ENCODE data around the gene SUPT3H. TPM values are rescaled to one million over a fixed set of nuclear protein-coding genes. Genes with fewer than 3 reads are reported as not detected.

The SUPT3H gene
- total and polyA plus RNA-seq, 4 donors, result 0.85 to 4.8 (median 2.4) TPM

DNA sequence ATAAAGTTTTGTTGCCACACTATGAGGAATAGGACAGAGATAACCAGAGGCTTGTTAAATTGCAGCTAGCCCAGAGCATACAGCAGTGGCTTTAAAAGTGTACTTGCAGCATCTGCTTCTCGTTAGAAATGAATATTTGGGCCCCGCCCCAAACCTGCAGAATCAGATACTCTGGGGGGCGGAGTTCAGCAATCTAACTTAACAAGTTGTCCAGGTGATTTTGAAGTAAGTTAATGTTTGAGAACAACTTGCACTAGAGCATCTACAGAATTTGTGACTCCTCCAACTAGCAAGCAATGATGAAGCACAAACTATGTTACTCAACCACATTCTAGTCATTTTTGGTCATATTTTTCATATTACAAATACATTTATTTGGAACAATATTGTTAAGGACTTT, 10.6 kb upstream of the SUPT3H start (continued):
- TF ChIP-seq MAX (IDR thresholded peaks at IDR 0.05) (no peak), RXRA (IDR thresholded peaks at IDR 0.05) (no peak), JUND (IDR thresholded peaks at IDR 0.05) (no peak), EGR1 (IDR thresholded peaks at IDR 0.05; ENCODE audit: low read depth in 2 of 2) (no peak)
- TF ChIP-seq, protein P1, sequence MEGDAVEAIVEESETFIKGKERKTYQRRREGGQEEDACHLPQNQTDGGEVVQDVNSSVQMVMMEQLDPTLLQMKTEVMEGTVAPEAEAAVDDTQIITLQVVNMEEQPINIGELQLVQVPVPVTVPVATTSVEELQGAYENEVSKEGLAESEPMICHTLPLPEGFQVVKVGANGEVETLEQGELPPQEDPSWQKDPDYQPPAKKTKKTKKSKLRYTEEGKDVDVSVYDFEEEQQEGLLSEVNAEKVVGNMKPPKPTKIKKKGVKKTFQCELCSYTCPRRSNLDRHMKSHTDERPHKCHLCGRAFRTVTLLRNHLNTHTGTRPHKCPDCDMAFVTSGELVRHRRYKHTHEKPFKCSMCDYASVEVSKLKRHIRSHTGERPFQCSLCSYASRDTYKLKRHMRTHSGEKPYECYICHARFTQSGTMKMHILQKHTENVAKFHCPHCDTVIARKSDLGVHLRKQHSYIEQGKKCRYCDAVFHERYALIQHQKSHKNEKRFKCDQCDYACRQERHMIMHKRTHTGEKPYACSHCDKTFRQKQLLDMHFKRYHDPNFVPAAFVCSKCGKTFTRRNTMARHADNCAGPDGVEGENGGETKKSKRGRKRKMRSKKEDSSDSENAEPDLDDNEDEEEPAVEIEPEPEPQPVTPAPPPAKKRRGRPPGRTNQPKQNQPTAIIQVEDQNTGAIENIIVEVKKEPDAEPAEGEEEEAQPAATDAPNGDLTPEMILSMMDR (IDR thresholded peaks at IDR 0.05; ENCODE audit: low read depth, low read length, missing input control), result no peak

- Histone ChIP-seq H3K27ac (ENCODE audit: low read depth in 1 of 2, low read length in 2 of 2) (no peak overlapping the region), H3K27me3 (ENCODE audit: control insufficient read depth in 4 of 4, insufficient read depth in 4 of 4, low read length in 3 of 4) (no peaks in the 10 kb centered on the region), H3K4me1 (ENCODE audit: control insufficient read depth in 4 of 4, insufficient read depth in 4 of 4, low read length in 3 of 4) (no peaks in the 10 kb centered on the region), H3K9ac (ENCODE audit: low read depth in 1 of 2, low read length in 2 of 2) (no peak overlapping the region), H3K36me3 (ENCODE audit: control insufficient read depth in 4 of 4, insufficient read depth in 3 of 4, low read depth in 1 of 4, low read length in 3 of 4) (no peaks in the 10 kb centered on the region), H3K4me3 (ENCODE audit: low read depth in 1 of 3, low read length in 3 of 3) (no peak overlapping the region), H3K9me3 (ENCODE audit: control insufficient read depth in 4 of 4, low read length in 3 of 4) (no peaks in the 10 kb centered on the region)
- no peak for DNase-seq (ENCODE audit: low spot score)
- TF ChIP-seq HNF4A (conservative IDR thresholded peaks at IDR 0.05) (no peak), MAX (IDR thresholded peaks at IDR 0.05) (no peak), EGR1 (IDR thresholded peaks at IDR 0.05; ENCODE audit: low read depth in 2 of 2) (no peak), YY1 (IDR thresholded peaks at IDR 0.05) (no peak), FOXA1 (IDR thresholded peaks at IDR 0.05) (no peak), FOXA2 (IDR thresholded peaks at IDR 0.05) (no peak), JUND (IDR thresholded peaks at IDR 0.05) (no peak)
- TF ChIP-seq, protein P2, sequence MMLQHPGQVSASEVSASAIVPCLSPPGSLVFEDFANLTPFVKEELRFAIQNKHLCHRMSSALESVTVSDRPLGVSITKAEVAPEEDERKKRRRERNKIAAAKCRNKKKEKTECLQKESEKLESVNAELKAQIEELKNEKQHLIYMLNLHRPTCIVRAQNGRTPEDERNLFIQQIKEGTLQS (IDR thresholded peaks at IDR 0.05), result no peak
- TF ChIP-seq, protein P1 (IDR thresholded peaks at IDR 0.05; ENCODE audit: low read depth, low read length, missing input control), result no peak
- 97% methylated on average over 5 of the region's 5 CpGs for WGBS
Measured at GRCh38 chr6:45387236-45387635, 9.5 kb upstream of the SUPT3H start.

DNA sequence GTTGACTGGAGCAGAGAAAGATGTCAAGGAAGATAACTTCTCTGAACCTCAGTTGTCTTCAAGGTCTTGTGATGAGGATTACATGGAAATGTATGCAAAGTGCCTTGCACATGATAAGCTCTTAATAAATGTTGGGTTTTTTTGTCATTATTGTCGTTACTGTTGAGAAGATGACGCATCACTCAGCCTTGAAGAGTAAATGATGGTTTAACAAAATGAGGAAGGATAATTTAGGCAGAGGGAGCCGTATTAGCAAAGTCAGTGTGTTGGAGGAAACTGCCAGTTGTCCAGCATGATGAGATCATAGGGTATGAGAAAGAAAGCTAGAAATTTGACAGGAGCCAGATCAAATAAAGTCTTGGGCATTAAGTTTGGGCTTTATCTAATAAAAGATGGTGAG, 8.8 kb upstream of the SUPT3H start:
- WGBS, result 89% methylated on average over 3 of the region's 3 CpGs
- H3K4me1 ChIP-seq (ENCODE audit: control insufficient read depth in 4 of 4, insufficient read depth in 4 of 4, low read length in 3 of 4), result no peaks in the 10 kb centered on the region
- no peak for DNase-seq (ENCODE audit: low spot score)

More for the DNA sequence above, 8.8 kb upstream of the SUPT3H start:
- Histone ChIP-seq H3K27me3 (ENCODE audit: control insufficient read depth in 4 of 4, insufficient read depth in 4 of 4, low read length in 3 of 4) (no peaks in the 10 kb centered on the region), H3K9me3 (ENCODE audit: control insufficient read depth in 4 of 4, low read length in 3 of 4) (no peaks in the 10 kb centered on the region), H3K36me3 (ENCODE audit: control insufficient read depth in 4 of 4, insufficient read depth in 3 of 4, low read depth in 1 of 4, low read length in 3 of 4) (no peaks in the 10 kb centered on the region), H3K9ac (ENCODE audit: low read depth in 1 of 2, low read length in 2 of 2) (no peak overlapping the region), H3K27ac (ENCODE audit: low read depth in 1 of 2, low read length in 2 of 2) (no peak overlapping the region), H3K4me3 (ENCODE audit: low read depth in 1 of 3, low read length in 3 of 3) (no peak overlapping the region)
- TF ChIP-seq HNF4G (IDR thresholded peaks at IDR 0.05), result no peak
- no peak for TF ChIP-seq SP1 (IDR thresholded peaks at IDR 0.05)
- TF ChIP-seq, protein P2 (IDR thresholded peaks at IDR 0.05), result no peak
- TF ChIP-seq YY1 (IDR thresholded peaks at IDR 0.05), result no peak
- no peak for TF ChIP-seq RXRA (IDR thresholded peaks at IDR 0.05)
- TF ChIP-seq RAD21 (IDR thresholded peaks at IDR 0.05), result no peak
